ENCODE measurements around the gene TMEM244.

- no peak for TF ChIP-seq CTCF (IDR thresholded peaks at IDR 0.05)
- no peak for TF ChIP-seq POLR2AphosphoS5 (IDR thresholded peaks at IDR 0.05)
Measured at GRCh38 chr6:129884211-129884610, 23.1 kb upstream of the TMEM244 start.
